ENCODE measurements around the gene ETS1. TPM values are rescaled to one million over a fixed set of nuclear protein-coding genes. Genes with fewer than 3 reads are reported as not detected.

Gene ETS1
- polyA plus RNA-seq, 1 donor (not counting 4 experiments of a cell fraction or from before 2014, with no cell fraction given) = 41.0 TPM

- TF ChIP-seq CTCF (optimal IDR thresholded peaks at IDR 0.05 in 1 of 3, IDR thresholded peaks at IDR 0.05 in 1 of 3, conservative IDR thresholded peaks at IDR 0.05 in 1 of 3; ENCODE audit: extremely low read depth in 1 of 3, insufficient read depth in 2 of 3, low read length in 3 of 3) = no peak
- TF ChIP-seq EZH2 (IDR thresholded peaks at IDR 0.05; ENCODE audit: low read length) = no peak
- Histone ChIP-seq H3K4me2 (ENCODE audit: control insufficient read depth, extremely low read depth, insufficient read depth, low read depth, low read length) (no peak overlapping the region), H3K36me3 (ENCODE audit: control insufficient read depth in 2 of 2, extremely low read depth in 1 of 2, insufficient read depth in 2 of 2, low read length in 2 of 2) (no peaks in the 10 kb centered on the region), H4K20me1 (ENCODE audit: control insufficient read depth, extremely low read depth, insufficient read depth, low read length) (no peaks in the 10 kb centered on the region), H3K27me3 (ENCODE audit: control insufficient read depth, extremely low read depth, insufficient read depth, low read length) (no peaks in the 10 kb centered on the region), H3K4me1 (ENCODE audit: control insufficient read depth, extremely low read depth, insufficient read depth, low read length) (peaks cover 4% of the 10 kb centered on the region), H2AFZ (ENCODE audit: control insufficient read depth, low read length) (no peak overlapping the region), H3K4me3 (ENCODE audit: control insufficient read depth in 2 of 3, extremely low read depth in 1 of 3, insufficient read depth in 2 of 3, low read depth in 1 of 3, low read length in 3 of 3) (no peak overlapping the region), H3K9me3 (ENCODE audit: control insufficient read depth, low read depth, low read length) (no peaks in the 10 kb centered on the region), H3K79me2 (ENCODE audit: control insufficient read depth, insufficient read depth, low read length) (no peaks in the 10 kb centered on the region), H3K9ac (ENCODE audit: control insufficient read depth, extremely low read depth, insufficient read depth, low read length) (no peak overlapping the region), H3K27ac (ENCODE audit: control insufficient read depth, insufficient read depth, low read length) (no peak overlapping the region), H3K9me1 (ENCODE audit: control insufficient read depth, extremely low read depth, insufficient read depth, low read length) (no peaks in the 10 kb centered on the region)
- no peak for FAIRE-seq
- dilution Hi-C loops (cut with MboI; ENCODE audit: extremely low pct_ligation_motif_present, low sequenced_read_pairs) = no loop called here
- DNase-seq (ENCODE audit: low read depth, low spot score) = no peak
These were observed 40.4 kb downstream of the ETS1 start for GRCh38 chr11:128546916-128547315.

GRCh38 chr11:128544471-128545051 is 42.8 kb downstream of the ETS1 start:
- Histone ChIP-seq H3K36me3 (ENCODE audit: control insufficient read depth in 2 of 2, extremely low read depth in 1 of 2, insufficient read depth in 2 of 2, low read length in 2 of 2) (no peaks in the 10 kb centered on the region), H3K79me2 (ENCODE audit: control insufficient read depth, insufficient read depth, low read length) (no peaks in the 10 kb centered on the region), H3K9me1 (ENCODE audit: control insufficient read depth, extremely low read depth, insufficient read depth, low read length) (no peaks in the 10 kb centered on the region), H3K9ac (ENCODE audit: control insufficient read depth, extremely low read depth, insufficient read depth, low read length) (no peak overlapping the region), H3K9me3 (ENCODE audit: control insufficient read depth, low read depth, low read length) (no peaks in the 10 kb centered on the region), H3K4me1 (ENCODE audit: control insufficient read depth, extremely low read depth, insufficient read depth, low read length) (peaks cover 4% of the 10 kb centered on the region), H3K4me3 (ENCODE audit: control insufficient read depth in 2 of 3, extremely low read depth in 1 of 3, insufficient read depth in 2 of 3, low read depth in 1 of 3, low read length in 3 of 3) (no peak overlapping the region), H3K27me3 (ENCODE audit: control insufficient read depth, extremely low read depth, insufficient read depth, low read length) (no peaks in the 10 kb centered on the region), H4K20me1 (ENCODE audit: control insufficient read depth, extremely low read depth, insufficient read depth, low read length) (no peaks in the 10 kb centered on the region), H3K4me2 (ENCODE audit: control insufficient read depth, extremely low read depth, insufficient read depth, low read depth, low read length) (no peak overlapping the region), H3K27ac (ENCODE audit: control insufficient read depth, insufficient read depth, low read length) (no peak overlapping the region), H2AFZ (ENCODE audit: control insufficient read depth, low read length) (no peak overlapping the region)
- TF ChIP-seq EZH2 (IDR thresholded peaks at IDR 0.05; ENCODE audit: low read length) (no peak), CTCF (optimal IDR thresholded peaks at IDR 0.05 in 1 of 3, IDR thresholded peaks at IDR 0.05 in 1 of 3, conservative IDR thresholded peaks at IDR 0.05 in 1 of 3; ENCODE audit: extremely low read depth in 1 of 3, insufficient read depth in 2 of 3, low read length in 3 of 3) (no peak)
- FAIRE-seq (no peak), DNase-seq (ENCODE audit: low read depth, low spot score) (no peak)
- dilution Hi-C loops (cut with MboI; ENCODE audit: extremely low pct_ligation_motif_present, low sequenced_read_pairs) = no loop called here

All from keratinocyte (primary cell).